GM12874 (cell line): Measurements from ENCODE around the gene GALNT1.

Source experiments
- CTCF ChIP-seq: IDR thresholded peaks from 2 replicates; pipeline ENCODE4 v1.5.1; 2011; ENCODE audit warnings: low read depth, mild to moderate bottlenecking, control low read depth, low read length, moderate library complexity; ENCODE audit not compliant: insufficient read depth

The GALNT1 gene

GRCh38 chr18:35610724-35611123 lies 29.2 kb downstream of the GALNT1 start:
- TF ChIP-seq CTCF, result no peak

- TF ChIP-seq CTCF, result no peak
Observed at GRCh38 chr18:35611518-35611917, 30.0 kb downstream of the GALNT1 start.

- no peak for TF ChIP-seq CTCF
Observed at GRCh38 chr18:35616074-35616473, 34.5 kb downstream of the GALNT1 start.

GRCh38 chr18:35616664-35617423 lies 35.3 kb downstream of the GALNT1 start:
- no peak for TF ChIP-seq CTCF

GRCh38 chr18:35617865-35618264 lies 36.3 kb downstream of the GALNT1 start:
- TF ChIP-seq CTCF, result no peak

- TF ChIP-seq CTCF, result no peak
Observed at GRCh38 chr18:35618289-35618688, 36.7 kb downstream of the GALNT1 start.

GRCh38 chr18:35618696-35619095 lies 37.2 kb downstream of the GALNT1 start:
- TF ChIP-seq CTCF, result no peak

GRCh38 chr18:35619464-35619863 lies 37.9 kb downstream of the GALNT1 start:
- TF ChIP-seq CTCF, result no peak
